Progenitor cell of endocrine pancreas (in vitro differentiated cells): ENCODE data around the gene TTC21B. TPM values are rescaled to one million over a fixed set of nuclear protein-coding genes. Genes with fewer than 3 reads are reported as not detected.

Experiments used
- DNase-seq: peaks from one replicate; pipeline ENCODE4 v3.0.0; 2021; ENCODE audit warnings: low spot score; ENCODE audit not compliant: unreplicated experiment
- H3K27ac Mint-ChIP-seq: 2 replicates; pipeline ENCODE4 v1.8.0; 2021; ENCODE audit warnings: mild to moderate bottlenecking, moderate library complexity, mixed read lengths
- H3K27me3 Mint-ChIP-seq: 2 replicates; pipeline ENCODE4 v1.8.0; 2021; ENCODE audit warnings: mixed read lengths
- H3K36me3 Mint-ChIP-seq: 2 replicates; pipeline ENCODE4 v1.8.0; 2022; ENCODE audit warnings: mixed read lengths; ENCODE audit not compliant: insufficient read depth
- H3K4me1 Mint-ChIP-seq: 2 replicates; pipeline ENCODE4 v1.8.0; 2021; ENCODE audit warnings: low read depth, mixed read lengths
- H3K4me3 Mint-ChIP-seq: 2 replicates; pipeline ENCODE4 v1.8.0; 2021; ENCODE audit warnings: low read depth, mild to moderate bottlenecking, moderate library complexity, mixed read lengths
- H3K9me3 Mint-ChIP-seq: 2 replicates; pipeline ENCODE4 v1.8.0; 2021; ENCODE audit warnings: low read depth, mixed read lengths
- CTCF ChIP-seq: fragments of 200-600 bp; sonication (generic); IDR thresholded peaks from one replicate; pipeline ENCODE4 v1.5.0; 2021; ENCODE audit warnings: antibody characterized with exemption, mild to moderate bottlenecking; ENCODE audit not compliant: unreplicated experiment
- total RNA-seq: library from RNA; stranded (reverse); gene quantifications from 2 replicates; pipeline ENCODE4 v1.2.1, GENCODE V29; 2021

Gene TTC21B
- total RNA-seq, 1 donor from 2014 or later = 34.5 TPM

- H3K27ac Mint-ChIP-seq = no peak overlapping the region
- H3K27me3 Mint-ChIP-seq = no peaks in the 10 kb centered on the region
- DNase-seq = no peak
- no peak overlapping the region for H3K4me3 Mint-ChIP-seq
- H3K4me1 Mint-ChIP-seq = no peaks in the 10 kb centered on the region
- TF ChIP-seq CTCF = no peak
- no peaks in the 10 kb centered on the region for H3K9me3 Mint-ChIP-seq
- H3K36me3 Mint-ChIP-seq = no peaks in the 10 kb centered on the region
These were observed 116.5 kb downstream of the TTC21B start for GRCh38 chr2:165837122-165837521.

- no peaks in the 10 kb centered on the region for H3K36me3 Mint-ChIP-seq
These were observed 118.2 kb downstream of the TTC21B start for GRCh38 chr2:165835363-165835762.

GRCh38 chr2:165833156-165833555, 120.4 kb downstream of the TTC21B start:
- H3K27ac Mint-ChIP-seq = no peak overlapping the region
- no peaks in the 10 kb centered on the region for H3K36me3 Mint-ChIP-seq
- no peak for TF ChIP-seq CTCF
- no peaks in the 10 kb centered on the region for H3K9me3 Mint-ChIP-seq
- H3K4me3 Mint-ChIP-seq = no peak overlapping the region
- H3K27me3 Mint-ChIP-seq = no peaks in the 10 kb centered on the region
- DNase-seq = no peak
- no peaks in the 10 kb centered on the region for H3K4me1 Mint-ChIP-seq

More at GRCh38 chr2:165835363-165835762, 118.2 kb downstream of the TTC21B start:
- no peak for DNase-seq
- Mint-ChIP-seq H3K4me1 (no peaks in the 10 kb centered on the region), H3K4me3 (no peak overlapping the region), H3K9me3 (no peaks in the 10 kb centered on the region), H3K27ac (no peak overlapping the region), H3K27me3 (no peaks in the 10 kb centered on the region)
- TF ChIP-seq CTCF = no peak

GRCh38 chr2:165827921-165828276, 125.7 kb downstream of the TTC21B start:
- H3K36me3 Mint-ChIP-seq = no peaks in the 10 kb centered on the region
- no peak for TF ChIP-seq CTCF
- no peak for DNase-seq
- H3K4me3 Mint-ChIP-seq = no peak overlapping the region
- H3K9me3 Mint-ChIP-seq = no peaks in the 10 kb centered on the region
- H3K27me3 Mint-ChIP-seq = no peaks in the 10 kb centered on the region
- peaks cover 5% of the 10 kb centered on the region for H3K4me1 Mint-ChIP-seq
- H3K27ac Mint-ChIP-seq = no peak overlapping the region

GRCh38 chr2:165827016-165827920, 126.3 kb downstream of the TTC21B start:
- H3K27ac Mint-ChIP-seq = no peak overlapping the region
- no peaks in the 10 kb centered on the region for H3K9me3 Mint-ChIP-seq
- no peak for DNase-seq
- H3K4me1 Mint-ChIP-seq = peaks cover 5% of the 10 kb centered on the region
- TF ChIP-seq CTCF = no peak
- no peak overlapping the region for H3K4me3 Mint-ChIP-seq
- no peaks in the 10 kb centered on the region for H3K27me3 Mint-ChIP-seq
- no peaks in the 10 kb centered on the region for H3K36me3 Mint-ChIP-seq
